Trophoblast cell (in vitro differentiated cells and primary cell): ENCODE data around the gene CPNE4.
A peak's percentile ranks its signal among the peaks of the same experiment; 100 is the strongest.

Experiments
- DNase-seq, 2 donors: peaks; one replicate each; pipeline ENCODE4 v3.0.0-alpha.2; 2016
- H2AFZ ChIP-seq: 2 replicates; pipeline ENCODE4 v1.6.1; 2013; ENCODE audit warnings: low read length, moderate library complexity, mild to moderate bottlenecking; ENCODE audit not compliant: insufficient read depth, poor library complexity
- H2AK5ac ChIP-seq: 2 replicates; pipeline ENCODE4 v1.6.1; 2013; ENCODE audit warnings: mild to moderate bottlenecking, low read length
- H2BK120ac ChIP-seq: 2 replicates; pipeline ENCODE4 v1.6.1; 2013; ENCODE audit warnings: low read length, mild to moderate bottlenecking, moderate library complexity; ENCODE audit not compliant: insufficient read depth, poor library complexity
- H2BK12ac ChIP-seq: 2 replicates; pipeline ENCODE4 v1.6.1; 2013; ENCODE audit warnings: mild to moderate bottlenecking, low read length, moderate library complexity
- H2BK5ac ChIP-seq: 2 replicates; pipeline ENCODE4 v1.6.1; 2013; ENCODE audit warnings: low read length, low read depth, moderate library complexity, mild to moderate bottlenecking; ENCODE audit not compliant: poor library complexity
- H3K14ac ChIP-seq: 2 replicates; pipeline ENCODE4 v1.6.1; 2013; ENCODE audit warnings: mild to moderate bottlenecking, low read length
- H3K18ac ChIP-seq: 2 replicates; pipeline ENCODE4 v1.6.1; 2013; ENCODE audit warnings: mild to moderate bottlenecking, low read length
- H3K23ac ChIP-seq: 2 replicates; pipeline ENCODE4 v1.6.1; 2013; ENCODE audit warnings: low read length
- H3K27ac ChIP-seq: 2 replicates; pipeline ENCODE4 v1.5.1; 2013; ENCODE audit warnings: low read depth, mild to moderate bottlenecking, inconsistent platforms, low read length, moderate library complexity
- H3K27me3 ChIP-seq: 2 replicates; pipeline ENCODE4 v1.6.1; 2013; ENCODE audit warnings: inconsistent platforms, mild to moderate bottlenecking, low read length, moderate library complexity; ENCODE audit not compliant: insufficient read depth
- H3K36me3 ChIP-seq, 2 experiments: 1 replicate in 1 of 2; 2 replicates in 1 of 2; pipeline ENCODE4 v1.6.1; 2013; ENCODE audit warnings: low read length in 2 of 2, mild to moderate bottlenecking in 2 of 2, moderate library complexity in 1 of 2; ENCODE audit not compliant: insufficient read depth in 2 of 2, control insufficient read depth in 1 of 2
- H3K4ac ChIP-seq: 2 replicates; pipeline ENCODE4 v1.6.1; 2013; ENCODE audit warnings: low read depth, mild to moderate bottlenecking, low read length, moderate library complexity
- H3K4me1 ChIP-seq, 2 experiments: 1 replicate in 1 of 2; 2 replicates in 1 of 2; pipeline ENCODE4 v1.6.1; 2013; ENCODE audit warnings: low read length in 2 of 2, mild to moderate bottlenecking in 2 of 2, moderate library complexity in 1 of 2; ENCODE audit not compliant: insufficient read depth in 2 of 2, control insufficient read depth in 1 of 2
- H3K4me2 ChIP-seq: 2 replicates; pipeline ENCODE4 v1.6.1; 2013; ENCODE audit warnings: inconsistent platforms, mild to moderate bottlenecking, low read length, moderate library complexity
- H3K4me3 ChIP-seq: 2 replicates; pipeline ENCODE4 v1.5.1; 2013; ENCODE audit warnings: mild to moderate bottlenecking, low read depth, low read length, inconsistent platforms
- H3K79me1 ChIP-seq: one replicate; pipeline ENCODE4 v1.6.1; 2013; ENCODE audit warnings: low read length
- H3K79me2 ChIP-seq: 2 replicates; pipeline ENCODE4 v1.6.1; 2013; ENCODE audit warnings: low read length, mild to moderate bottlenecking; ENCODE audit not compliant: control insufficient read depth, insufficient read depth, poor library complexity
- H3K9ac ChIP-seq: 2 replicates; pipeline ENCODE4 v1.6.1; 2013; ENCODE audit warnings: mild to moderate bottlenecking, low read length
- H3K9me3 ChIP-seq: 2 replicates; pipeline ENCODE4 v1.6.1; 2013; ENCODE audit warnings: low read depth, mild to moderate bottlenecking, control low read depth, inconsistent platforms, low read length; ENCODE audit not compliant: insufficient read depth
- H4K12ac ChIP-seq: 2 replicates; pipeline ENCODE4 v1.6.1; 2013; ENCODE audit warnings: low read depth, mild to moderate bottlenecking, low read length, moderate library complexity
- H4K8ac ChIP-seq: 2 replicates; pipeline ENCODE4 v1.6.1; 2013; ENCODE audit warnings: low read depth, mild to moderate bottlenecking, low read length, moderate library complexity
- H4K91ac ChIP-seq: one replicate; pipeline ENCODE4 v1.6.1; 2013; ENCODE audit warnings: low read depth, mild to moderate bottlenecking, low read length, moderate library complexity
- WGBS: extraction: QIAGEN DNeasy Blood & Tissue Kit; methylation state at CpG from one replicate; pipeline ENCODE4 v1.1.7; 2013; ENCODE audit warnings: missing lambda C conversion rate; ENCODE audit not compliant: insufficient read length, insufficient coverage; ENCODE audit errors: extremely low coverage; 5-methylcytosine and 5-hydroxymethylcytosine counted together

CPNE4 gene

GRCh38 chr3:131786386-131786785 lies 248.4 kb downstream of the CPNE4 start:
- Histone ChIP-seq H3K79me1 (no peaks in the 10 kb centered on the region), H4K91ac (no peak overlapping the region), H4K12ac (no peak overlapping the region), H3K27me3 (no peaks in the 10 kb centered on the region), H3K79me2 (no peaks in the 10 kb centered on the region), H3K4me3 (no peak overlapping the region), H2AK5ac (no peak overlapping the region), H3K23ac (no peak overlapping the region), H2BK5ac (no peak overlapping the region), H3K36me3 (no peaks in the 10 kb centered on the region), H4K8ac (no peak overlapping the region), H3K27ac (no peak overlapping the region), H3K18ac (no peak overlapping the region), H3K14ac (no peak overlapping the region), H2BK12ac (no peak overlapping the region), H3K4me2 (no peak overlapping the region), H3K4ac (no peak overlapping the region), H2BK120ac (no peak overlapping the region), H3K9ac (no peak overlapping the region), H3K9me3 (no peaks in the 10 kb centered on the region), H2AFZ (no peak overlapping the region), H3K4me1 (no peaks in the 10 kb centered on the region)
- DNase-seq: no peak

DNA sequence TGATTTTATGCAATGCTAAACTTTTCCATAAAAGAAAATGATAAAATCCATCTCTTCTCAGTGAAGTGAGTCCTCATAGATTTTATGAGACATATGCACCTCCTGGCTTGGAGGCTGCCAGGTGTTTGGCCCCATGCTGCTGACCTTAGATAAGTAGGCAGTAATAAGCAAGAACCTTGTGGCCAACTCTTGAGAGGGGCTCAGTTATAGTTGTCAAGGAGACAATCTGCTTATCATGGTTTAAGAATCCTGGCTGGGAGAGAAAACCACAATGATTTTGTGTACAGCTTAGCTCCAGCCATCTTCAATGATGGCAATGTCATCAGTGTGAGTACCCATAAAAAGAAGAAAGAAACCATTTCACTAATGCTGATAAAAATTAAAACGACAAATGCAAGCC lies 252.1 kb downstream of the CPNE4 start:
- no peak overlapping the region for H4K12ac ChIP-seq
- H2BK5ac ChIP-seq: no peak overlapping the region
- no peak overlapping the region for H2AK5ac ChIP-seq
- peaks cover 2% of the 10 kb centered on the region for H3K79me1 ChIP-seq
- no peak overlapping the region for H4K91ac ChIP-seq
- H3K4me2 ChIP-seq: no peak overlapping the region
- H3K9me3 ChIP-seq: no peaks in the 10 kb centered on the region
- no peaks in the 10 kb centered on the region for H3K27me3 ChIP-seq
- H2BK12ac ChIP-seq: no peak overlapping the region
- no peak for DNase-seq
- H2BK120ac ChIP-seq: no peak overlapping the region
- H3K27ac ChIP-seq: no peak overlapping the region
- no peaks in the 10 kb centered on the region for H3K36me3 ChIP-seq
- H3K9ac ChIP-seq: no peak overlapping the region
- no peak overlapping the region for H3K4me3 ChIP-seq
- H3K14ac ChIP-seq: no peak overlapping the region
- H3K4ac ChIP-seq: no peak overlapping the region
- no peak overlapping the region for H3K23ac ChIP-seq
- H3K4me1 ChIP-seq: peaks cover 0 to 5% of the 10 kb centered on the region in 2 experiments
- WGBS: no CpG with 5 or more reads among the region's 1 CpG
- no peaks in the 10 kb centered on the region for H3K79me2 ChIP-seq
- H4K8ac ChIP-seq: no peak overlapping the region
- no peak overlapping the region for H3K18ac ChIP-seq
- H2AFZ ChIP-seq: no peak overlapping the region

- peaks cover 0 to 5% of the 10 kb centered on the region in 2 experiments for H3K4me1 ChIP-seq
- no CpG with 5 or more reads among the region's 2 CpGs for WGBS
- no peak overlapping the region for H2AK5ac ChIP-seq
- no peak overlapping the region for H3K18ac ChIP-seq
- no peaks in the 10 kb centered on the region for H3K9me3 ChIP-seq
- H3K23ac ChIP-seq: no peak overlapping the region
- H2BK12ac ChIP-seq: no peak overlapping the region
- H4K8ac ChIP-seq: no peak overlapping the region
- H4K12ac ChIP-seq: no peak overlapping the region
- H3K36me3 ChIP-seq: no peaks in the 10 kb centered on the region
- H3K79me2 ChIP-seq: no peaks in the 10 kb centered on the region
- H2AFZ ChIP-seq: no peak overlapping the region
- H4K91ac ChIP-seq: no peak overlapping the region
- no peaks in the 10 kb centered on the region for H3K27me3 ChIP-seq
- DNase-seq: peak; percentile 60 to 82
- H3K4me3 ChIP-seq: no peak overlapping the region
- no peak overlapping the region for H3K14ac ChIP-seq
- no peak overlapping the region for H2BK120ac ChIP-seq
- peak overlapping the region; percentile 59 for H3K27ac ChIP-seq
- H3K9ac ChIP-seq: no peak overlapping the region
- peaks cover 2% of the 10 kb centered on the region for H3K79me1 ChIP-seq
- no peak overlapping the region for H2BK5ac ChIP-seq
- H3K4me2 ChIP-seq: no peak overlapping the region
- H3K4ac ChIP-seq: no peak overlapping the region
Measured at GRCh38 chr3:131778526-131778925, 256.3 kb downstream of the CPNE4 start.

DNA sequence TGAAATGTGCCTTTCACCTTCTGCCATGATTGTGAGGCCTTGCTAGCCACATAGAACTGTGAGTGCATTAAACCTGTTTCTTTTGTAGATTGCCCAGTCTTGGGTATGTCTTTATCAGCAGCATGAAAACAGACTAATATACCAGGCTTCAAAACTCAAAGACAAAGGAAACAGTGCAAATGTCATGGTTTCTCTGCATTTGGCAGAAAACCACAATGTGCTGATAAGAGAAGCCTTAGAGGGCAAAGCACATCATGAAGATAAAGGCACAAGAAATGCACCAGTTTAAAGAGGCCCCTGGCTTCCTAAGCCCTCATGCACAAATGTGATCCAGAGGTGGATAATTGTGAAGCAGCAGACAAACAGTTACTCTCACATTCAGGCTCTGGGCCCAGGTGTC lies 259.2 kb downstream of the CPNE4 start:
- no peak overlapping the region for H3K14ac ChIP-seq
- H3K27me3 ChIP-seq: no peaks in the 10 kb centered on the region
- H3K79me1 ChIP-seq: peaks cover 2% of the 10 kb centered on the region
- H3K4me3 ChIP-seq: no peak overlapping the region
- no peak overlapping the region for H3K4me2 ChIP-seq
- H4K91ac ChIP-seq: no peak overlapping the region
- no peak overlapping the region for H2AFZ ChIP-seq
- H2BK5ac ChIP-seq: no peak overlapping the region
- H3K4me1 ChIP-seq: peaks cover 0 to 5% of the 10 kb centered on the region in 2 experiments
- H2BK12ac ChIP-seq: no peak overlapping the region
- no peak overlapping the region for H2AK5ac ChIP-seq
- H2BK120ac ChIP-seq: no peak overlapping the region
- H4K8ac ChIP-seq: no peak overlapping the region
- no peak overlapping the region for H3K23ac ChIP-seq
- no peak overlapping the region for H3K9ac ChIP-seq
- H3K79me2 ChIP-seq: no peaks in the 10 kb centered on the region
- H3K9me3 ChIP-seq: no peaks in the 10 kb centered on the region
- no peaks in the 10 kb centered on the region for H3K36me3 ChIP-seq
- no peak for DNase-seq
- no peak overlapping the region for H3K4ac ChIP-seq
- H3K27ac ChIP-seq: no peak overlapping the region
- no peak overlapping the region for H3K18ac ChIP-seq
- no peak overlapping the region for H4K12ac ChIP-seq
